Measurements from ENCODE around the gene ARHGAP24.

Gene ARHGAP24

DNA sequence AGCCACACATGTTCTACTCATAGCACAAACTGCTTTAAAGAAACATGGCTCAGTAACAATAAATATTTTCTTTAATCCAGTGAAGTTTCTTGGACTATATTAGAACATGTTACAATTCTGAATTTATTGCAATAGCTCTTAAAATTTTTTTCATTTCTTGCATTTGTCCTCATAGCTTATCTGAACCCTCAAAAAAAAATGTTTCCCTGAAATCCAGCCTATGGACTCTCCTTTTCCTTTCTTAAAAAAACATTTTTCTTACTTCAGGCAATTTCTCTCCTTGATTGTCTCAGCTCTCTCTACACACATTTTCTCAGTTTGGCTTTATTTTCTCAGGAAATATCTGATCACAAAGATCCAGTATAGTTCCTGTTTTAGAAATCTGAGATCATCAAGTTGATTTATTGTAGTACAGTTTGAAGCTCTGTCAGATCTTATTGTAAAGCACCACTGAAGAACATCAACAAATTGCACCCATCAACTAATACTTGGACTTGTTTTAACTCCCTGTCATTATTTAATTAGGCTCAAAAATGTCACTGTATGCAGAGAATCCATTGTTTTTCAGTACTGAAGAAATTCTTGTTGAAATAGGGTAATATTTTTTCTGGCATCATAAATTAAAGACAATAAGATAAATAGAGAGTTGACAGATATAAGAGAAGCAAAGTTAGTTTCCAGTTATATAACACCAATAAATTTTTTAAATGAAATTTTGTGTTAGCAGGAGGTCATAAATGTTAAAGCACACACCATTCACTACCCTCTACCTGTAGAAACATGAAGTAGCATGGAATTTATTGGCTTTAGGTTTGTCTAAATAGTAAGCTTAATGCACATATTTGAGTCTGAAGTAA is 317.7 kb downstream of the ARHGAP24 start:
- TF ChIP-seq, protein P1, sequence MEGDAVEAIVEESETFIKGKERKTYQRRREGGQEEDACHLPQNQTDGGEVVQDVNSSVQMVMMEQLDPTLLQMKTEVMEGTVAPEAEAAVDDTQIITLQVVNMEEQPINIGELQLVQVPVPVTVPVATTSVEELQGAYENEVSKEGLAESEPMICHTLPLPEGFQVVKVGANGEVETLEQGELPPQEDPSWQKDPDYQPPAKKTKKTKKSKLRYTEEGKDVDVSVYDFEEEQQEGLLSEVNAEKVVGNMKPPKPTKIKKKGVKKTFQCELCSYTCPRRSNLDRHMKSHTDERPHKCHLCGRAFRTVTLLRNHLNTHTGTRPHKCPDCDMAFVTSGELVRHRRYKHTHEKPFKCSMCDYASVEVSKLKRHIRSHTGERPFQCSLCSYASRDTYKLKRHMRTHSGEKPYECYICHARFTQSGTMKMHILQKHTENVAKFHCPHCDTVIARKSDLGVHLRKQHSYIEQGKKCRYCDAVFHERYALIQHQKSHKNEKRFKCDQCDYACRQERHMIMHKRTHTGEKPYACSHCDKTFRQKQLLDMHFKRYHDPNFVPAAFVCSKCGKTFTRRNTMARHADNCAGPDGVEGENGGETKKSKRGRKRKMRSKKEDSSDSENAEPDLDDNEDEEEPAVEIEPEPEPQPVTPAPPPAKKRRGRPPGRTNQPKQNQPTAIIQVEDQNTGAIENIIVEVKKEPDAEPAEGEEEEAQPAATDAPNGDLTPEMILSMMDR (IDR thresholded peaks at IDR 0.05; ENCODE audit: borderline replicate concordance, control extremely low read depth, extremely low read depth, insufficient read depth, missing control alignments) = no peak
- DNase-seq (ENCODE audit: low spot score) = no peak
- in situ Hi-C loops (cut with MboI; ENCODE audit: low sequenced_read_pairs, unreplicated experiment) = no loop called here

DNA sequence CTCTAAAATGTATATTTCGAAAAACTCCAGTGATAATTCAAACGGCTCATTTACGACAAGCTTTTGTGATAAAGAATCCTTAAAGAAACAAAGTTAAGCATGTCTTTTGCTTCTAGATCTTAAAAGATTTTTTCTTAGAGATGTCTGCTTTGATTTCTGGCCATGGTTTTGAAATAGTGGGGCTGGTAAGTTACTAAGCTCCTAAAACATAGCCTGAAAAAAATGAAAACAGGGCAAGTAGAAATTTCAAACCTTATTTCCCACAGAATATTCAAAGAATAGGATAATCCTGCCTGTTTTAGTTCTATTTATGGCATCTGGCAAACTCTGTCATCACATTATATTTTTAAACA is 318.3 kb downstream of the ARHGAP24 start:
- no peak for DNase-seq (ENCODE audit: low spot score)
- TF ChIP-seq, protein P1 (IDR thresholded peaks at IDR 0.05; ENCODE audit: borderline replicate concordance, control extremely low read depth, extremely low read depth, insufficient read depth, missing control alignments) = no peak
- in situ Hi-C loops (cut with MboI; ENCODE audit: low sequenced_read_pairs, unreplicated experiment) = no loop called here

DNA sequence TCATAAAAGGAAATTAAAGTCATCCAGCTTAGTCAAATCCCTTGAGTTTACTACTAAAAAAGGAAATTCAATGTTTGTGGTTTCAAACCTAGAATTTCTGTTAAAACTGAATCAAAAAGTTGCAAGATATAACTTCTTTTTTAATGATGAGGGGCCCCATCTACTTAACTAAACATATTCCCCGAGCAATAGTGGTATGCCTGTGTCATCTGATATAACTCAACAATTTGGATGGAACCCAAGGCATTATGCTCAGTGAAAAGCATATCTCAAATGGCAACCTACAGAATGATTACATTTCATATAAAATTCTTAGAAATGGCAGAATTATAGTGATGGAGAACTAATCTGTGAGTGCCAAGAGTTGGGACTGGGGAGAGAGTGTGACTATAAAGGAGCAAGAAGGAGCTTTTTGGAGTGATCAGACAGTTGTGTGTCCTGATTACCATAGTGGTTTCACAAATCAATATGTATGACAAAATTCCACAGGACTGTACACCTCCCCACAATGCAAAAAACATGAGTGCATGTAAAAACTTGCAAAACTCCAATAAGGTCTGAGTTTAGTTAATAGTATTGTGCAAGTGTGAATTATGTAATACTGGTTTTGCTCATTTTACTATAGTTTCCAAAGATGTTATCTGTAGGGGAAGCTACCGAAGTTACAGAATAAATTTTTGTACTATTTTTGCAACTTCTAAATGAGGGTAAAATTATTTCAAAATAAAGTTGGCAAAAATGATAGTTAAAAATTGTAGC is 323.2 kb downstream of the ARHGAP24 start:
- TF ChIP-seq, protein P1 (IDR thresholded peaks at IDR 0.05; ENCODE audit: borderline replicate concordance, control extremely low read depth, extremely low read depth, insufficient read depth, missing control alignments) = no peak
- in situ Hi-C loops (cut with MboI; ENCODE audit: low sequenced_read_pairs, unreplicated experiment) = no loop called here

DNA sequence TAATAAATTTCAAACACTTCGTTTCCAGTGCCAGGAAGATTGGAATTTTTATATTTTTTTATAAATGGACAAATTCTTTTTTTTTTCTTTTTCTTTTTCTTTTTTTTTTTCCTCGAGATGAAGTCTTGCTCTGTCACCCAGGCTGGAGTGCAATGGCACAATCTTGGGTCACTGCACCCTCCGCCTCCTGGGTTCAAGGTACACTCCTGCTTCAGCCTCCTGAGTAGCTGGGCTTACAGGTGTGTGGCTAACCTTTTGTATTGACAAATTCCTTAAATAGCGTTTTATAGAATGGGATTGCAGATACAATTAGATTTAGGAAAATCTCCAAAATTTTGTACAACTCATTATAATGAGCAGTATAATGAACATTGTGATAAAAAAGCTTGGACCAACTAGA is 328.9 kb downstream of the ARHGAP24 start:
- no peak for DNase-seq (ENCODE audit: low spot score)
- TF ChIP-seq, protein P1 (IDR thresholded peaks at IDR 0.05; ENCODE audit: borderline replicate concordance, control extremely low read depth, extremely low read depth, insufficient read depth, missing control alignments) = no peak
- in situ Hi-C loops (cut with MboI; ENCODE audit: low sequenced_read_pairs, unreplicated experiment) = no loop called here

More for the DNA sequence above, 323.2 kb downstream of the ARHGAP24 start:
- DNase-seq (ENCODE audit: low spot score) = no peak

DNA sequence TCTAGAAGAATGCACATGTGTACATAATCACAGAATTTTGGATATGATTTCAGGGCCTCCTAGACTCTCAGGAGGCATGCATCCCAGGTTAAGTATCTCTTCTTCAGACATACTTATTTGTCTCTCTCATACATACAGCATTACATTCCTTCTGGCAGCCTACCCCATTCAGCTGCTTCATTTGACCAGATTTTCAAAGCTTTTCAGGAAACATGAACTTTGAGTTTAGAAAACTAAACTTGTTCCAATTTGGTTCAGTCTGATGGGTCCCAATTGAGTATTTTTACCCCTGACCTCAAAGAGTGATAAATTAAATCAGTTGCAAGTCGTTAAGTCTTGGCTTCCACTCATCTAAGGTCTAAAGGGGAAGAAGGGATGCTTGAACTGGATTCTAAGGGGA is 330.9 kb downstream of the ARHGAP24 start:
- TF ChIP-seq, protein P1 (IDR thresholded peaks at IDR 0.05; ENCODE audit: borderline replicate concordance, control extremely low read depth, extremely low read depth, insufficient read depth, missing control alignments) = no peak
- DNase-seq (ENCODE audit: low spot score) = no peak
- in situ Hi-C loops (cut with MboI; ENCODE audit: low sequenced_read_pairs, unreplicated experiment) = no loop called here

DNA sequence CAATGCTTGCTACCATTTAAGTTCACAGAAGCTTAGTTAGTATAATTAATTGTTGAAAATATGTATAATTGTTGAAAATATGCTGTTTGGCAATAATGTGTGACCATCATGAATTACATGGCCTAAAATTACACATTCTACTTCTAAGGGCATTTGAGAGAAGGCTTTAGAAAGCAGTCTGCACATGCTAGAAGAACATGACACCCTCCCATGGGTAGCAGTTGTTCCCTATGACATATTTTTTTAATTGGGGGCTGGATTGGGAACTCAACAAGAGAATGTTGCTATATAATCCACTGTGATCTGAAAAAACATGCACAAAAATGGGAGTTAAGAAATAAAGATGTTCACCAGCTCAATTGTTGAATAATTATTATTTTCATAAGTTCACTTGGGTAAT is 331.4 kb downstream of the ARHGAP24 start:
- no peak for DNase-seq (ENCODE audit: low spot score)
- in situ Hi-C loops (cut with MboI; ENCODE audit: low sequenced_read_pairs, unreplicated experiment) = no loop called here
- TF ChIP-seq, protein P1 (IDR thresholded peaks at IDR 0.05; ENCODE audit: borderline replicate concordance, control extremely low read depth, extremely low read depth, insufficient read depth, missing control alignments) = no peak

Data from GM13976 (cell line).